GM10248 (cell line): ENCODE data around the gene EXTL1.

ENCODE experiments used
- CTCF ChIA-PET: fragments of 300-600 bp; sonication (Branson Sonifier 250); formaldehyde crosslinking; extraction: SDS; loops from one replicate; lab custom pipeline; 2021; ENCODE audit warnings: antibody characterized with exemption; lab: Yijun Ruan, JAX
- POLR2A ChIA-PET: fragments of 350-650 bp; sonication (Branson Sonifier 250); formaldehyde crosslinking; extraction: SDS; loops from one replicate; lab custom pipeline; 2020; ENCODE audit warnings: antibody characterized with exemption; lab: Yijun Ruan, JAX
- DNase-seq: peaks from one replicate; pipeline ENCODE4 v3.0.0; 2012; ENCODE audit errors: extremely low spot score
- CTCF ChIP-seq: IDR thresholded peaks from 2 replicates; pipeline ENCODE4 v1.5.1; 2012; ENCODE audit warnings: mild to moderate bottlenecking, low read depth; ENCODE audit errors: extremely low read depth, missing control alignments, control extremely low read depth

The EXTL1 gene

GRCh38 chr1:26083208-26083607, 61.6 kb downstream of the EXTL1 start:
- no peak for DNase-seq
- CTCF ChIA-PET: interaction anchor here (0.7 to 1.3 kb wide), 2 partner anchors 10 to 62 kb away, joined by 3 to 4 read pairs; no protein-coding TSS in a partner anchor
- POLR2A ChIA-PET: interaction anchor here (0.6 kb wide), 1 partner anchor 374 kb away, joined by 4 read pairs; no protein-coding TSS in a partner anchor
- TF ChIP-seq CTCF: no peak

- TF ChIP-seq CTCF: no peak
- DNase-seq: no peak
- ChIA-PET POLR2A (interaction anchor here (0.6 kb wide), 1 partner anchor 373 kb away, joined by 4 read pairs; no protein-coding TSS in a partner anchor), CTCF (interaction anchor here (0.7 to 2.6 kb wide), 5 partner anchors 10 to 333 kb away, joined by 3 to 6 read pairs (median 3); no protein-coding TSS in a partner anchor)
Observed at GRCh38 chr1:26084091-26084561, 62.6 kb downstream of the EXTL1 start.

- TF ChIP-seq CTCF: no peak
- DNase-seq: no peak
- POLR2A ChIA-PET: no interaction called here
- CTCF ChIA-PET: interaction anchor here (2.6 kb wide), 1 partner anchor 26 kb away, joined by 6 read pairs; no protein-coding TSS in a partner anchor
Observed at GRCh38 chr1:26084844-26085243, 63.3 kb downstream of the EXTL1 start.
